Thyroid gland (tissue), 4 donors: ENCODE data around the gene NR6A1.

Experiments used
- POLR2A ChIP-seq, 2 donors: fragments of 450-650 bp; IDR thresholded peaks; one replicate each; pipeline ENCODE4 v1.6.1; 2017; ENCODE audit warnings: antibody characterized with exemption in 2 of 2, mild to moderate bottlenecking in 2 of 2, moderate library complexity in 1 of 2
- TF ChIP-seq, protein P1 (sequence below), 6 experiments: fragments of 200-600 bp in 3 of 6; fragments of 450-650 bp in 3 of 6; sonication (generic) in 3 of 6; IDR thresholded peaks; one replicate each; pipeline ENCODE4 v1.5.1; 2016 to 2019; ENCODE audit warnings: antibody characterized with exemption in 6 of 6, mild to moderate bottlenecking in 2 of 6, inconsistent platforms in 1 of 6, moderate library complexity in 1 of 6

DNA sequence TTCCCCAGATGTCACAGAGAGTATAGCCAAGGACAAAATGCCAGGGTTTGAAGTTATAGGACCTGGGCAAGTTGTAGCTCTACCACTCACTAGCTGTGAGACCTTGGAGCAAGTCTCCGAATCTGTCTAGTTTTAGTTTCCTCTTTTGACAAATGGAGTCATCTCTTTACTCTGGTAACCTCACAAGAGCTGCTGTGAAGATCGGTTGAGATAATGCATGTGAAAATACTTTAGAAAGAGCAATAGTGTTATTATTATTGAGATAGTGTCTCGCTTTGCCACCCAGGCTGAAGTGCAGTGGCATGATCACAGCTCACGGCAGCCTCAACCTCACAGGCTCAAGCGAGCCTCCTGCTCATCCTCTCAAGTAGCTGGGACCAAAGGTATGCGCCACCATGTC, 146.0 kb downstream of the NR6A1 start:
- TF ChIP-seq POLR2A (IDR thresholded peaks at IDR 0.05): no peak
- TF ChIP-seq, protein P1, sequence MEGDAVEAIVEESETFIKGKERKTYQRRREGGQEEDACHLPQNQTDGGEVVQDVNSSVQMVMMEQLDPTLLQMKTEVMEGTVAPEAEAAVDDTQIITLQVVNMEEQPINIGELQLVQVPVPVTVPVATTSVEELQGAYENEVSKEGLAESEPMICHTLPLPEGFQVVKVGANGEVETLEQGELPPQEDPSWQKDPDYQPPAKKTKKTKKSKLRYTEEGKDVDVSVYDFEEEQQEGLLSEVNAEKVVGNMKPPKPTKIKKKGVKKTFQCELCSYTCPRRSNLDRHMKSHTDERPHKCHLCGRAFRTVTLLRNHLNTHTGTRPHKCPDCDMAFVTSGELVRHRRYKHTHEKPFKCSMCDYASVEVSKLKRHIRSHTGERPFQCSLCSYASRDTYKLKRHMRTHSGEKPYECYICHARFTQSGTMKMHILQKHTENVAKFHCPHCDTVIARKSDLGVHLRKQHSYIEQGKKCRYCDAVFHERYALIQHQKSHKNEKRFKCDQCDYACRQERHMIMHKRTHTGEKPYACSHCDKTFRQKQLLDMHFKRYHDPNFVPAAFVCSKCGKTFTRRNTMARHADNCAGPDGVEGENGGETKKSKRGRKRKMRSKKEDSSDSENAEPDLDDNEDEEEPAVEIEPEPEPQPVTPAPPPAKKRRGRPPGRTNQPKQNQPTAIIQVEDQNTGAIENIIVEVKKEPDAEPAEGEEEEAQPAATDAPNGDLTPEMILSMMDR (IDR thresholded peaks at IDR 0.05): no peak
